H1 (cell line): ENCODE data around the gene SHISAL2B. TPM values are rescaled to one million over a fixed set of nuclear protein-coding genes. Genes with fewer than 3 reads are reported as not detected.

Source experiments
- CTCF ChIA-PET: fragments of 300-600 bp; sonication (Branson Sonifier 250); formaldehyde crosslinking; loops from one replicate; lab custom pipeline; 2021; ENCODE audit not compliant: partially characterized antibody; lab: Charles Lee
- POLR2A ChIA-PET: fragments of 300-600 bp; sonication (Branson Sonifier 250); formaldehyde crosslinking; loops from one replicate; lab custom pipeline; 2021; ENCODE audit warnings: inconsistent platforms; ENCODE audit not compliant: partially characterized antibody; lab: Charles Lee
- DNase-seq, 2 experiments: peaks; one replicate each; pipeline versions ENCODE4 v3.0.0 to v3.0.0-alpha.2; 2010 to 2022; ENCODE audit warnings: low spot score in 2 of 2, low read depth in 1 of 2, mixed read lengths in 1 of 2
- FAIRE-seq: peaks from 2 replicates; lab custom pipeline; 2011; peaks lifted over from hg19 to GRCh38; lab: Jason Lieb, UNC
- H2AFZ ChIP-seq: 2 replicates; pipeline ENCODE4 v1.8.1; 2012; ENCODE audit warnings: low read length, inconsistent platforms
- H2AK5ac ChIP-seq: 2 replicates; pipeline ENCODE4 v1.6.1; 2013; ENCODE audit warnings: low read depth, low read length
- H2BK120ac ChIP-seq: replicated peaks from 2 replicates; pipeline ENCODE3; 2013; ENCODE audit warnings: low read depth, low read length, inconsistent platforms
- H2BK12ac ChIP-seq: 2 replicates; pipeline ENCODE4 v1.6.1; 2013; ENCODE audit warnings: low read depth, low read length
- H2BK15ac ChIP-seq: 2 replicates; pipeline ENCODE4 v1.6.1; 2013; ENCODE audit warnings: low read length
- H2BK20ac ChIP-seq: 2 replicates; pipeline ENCODE4 v1.6.1; 2013; ENCODE audit warnings: low read length
- H2BK5ac ChIP-seq: 2 replicates; pipeline ENCODE4 v1.6.1; 2013; ENCODE audit warnings: low read depth, low read length
- H3K14ac ChIP-seq: 2 replicates; pipeline ENCODE4 v1.6.1; 2013; ENCODE audit warnings: inconsistent platforms; ENCODE audit not compliant: insufficient read length
- H3K18ac ChIP-seq: 2 replicates; pipeline ENCODE4 v1.6.1; 2013; ENCODE audit warnings: low read length; ENCODE audit errors: extremely low read depth
- H3K23ac ChIP-seq: 2 replicates; pipeline ENCODE4 v1.6.1; 2013; ENCODE audit warnings: inconsistent platforms; ENCODE audit not compliant: insufficient read length
- H3K23me2 ChIP-seq: 2 replicates; pipeline ENCODE4 v1.6.1; 2013; ENCODE audit warnings: low read depth, low read length
- H3K27ac ChIP-seq: 2 replicates; pipeline ENCODE4 v1.6.1; 2011; ENCODE audit warnings: low read depth, low read length, inconsistent platforms
- H3K27me3 ChIP-seq, 4 experiments: replicated peaks in 1 of 4; 1 replicate in 1 of 4; 2 replicates in 3 of 4; pipeline versions ENCODE4 v1.6.1 to v1.8.1; 2011 to 2013; ENCODE audit warnings: low read length in 3 of 4, mild to moderate bottlenecking in 3 of 4, inconsistent platforms in 2 of 4, mixed read lengths in 2 of 4, moderate library complexity in 1 of 4; ENCODE audit not compliant: control insufficient read depth in 3 of 4, insufficient read depth in 3 of 4; ENCODE audit errors: extremely low read depth in 1 of 4
- H3K36me3 ChIP-seq, 4 experiments: 2 replicates each; pipeline versions ENCODE4 v1.6.1 to v1.8.1; 2011 to 2013; ENCODE audit warnings: mild to moderate bottlenecking in 4 of 4, low read length in 3 of 4, moderate library complexity in 2 of 4, control low read depth in 1 of 4, inconsistent platforms in 1 of 4; ENCODE audit not compliant: insufficient read depth in 4 of 4, control insufficient read depth in 2 of 4
- H3K4ac ChIP-seq: replicated peaks from 2 replicates; pipeline ENCODE3; 2013; ENCODE audit warnings: low read length, low read depth, mixed read lengths, inconsistent platforms; ENCODE audit not compliant: insufficient read length
- H3K4me1 ChIP-seq, 4 experiments: replicated peaks in 1 of 4; 1 replicate in 1 of 4; 2 replicates in 3 of 4; pipeline versions ENCODE4 v1.6.1 to v1.8.1; 2011 to 2013; ENCODE audit warnings: low read length in 3 of 4, inconsistent platforms in 2 of 4, mixed read lengths in 1 of 4; ENCODE audit not compliant: insufficient read depth in 4 of 4, control insufficient read depth in 3 of 4
- H3K4me2 ChIP-seq, 2 experiments: 2 replicates each; pipeline versions ENCODE4 v1.6.1 to v1.8.1; 2011 to 2013; ENCODE audit warnings: low read depth in 2 of 2, low read length in 2 of 2, control low read depth in 1 of 2, inconsistent platforms in 1 of 2, mild to moderate bottlenecking in 1 of 2; ENCODE audit not compliant: insufficient read depth in 1 of 2
- H3K4me3 ChIP-seq, 4 experiments: fragments of 200-600, 300-600 bp in 1 of 4; sonication (generic), shearing (Covaris generic), sonication (Bioruptor Twin) in 1 of 4; 2 replicates each; pipeline versions ENCODE4 v1.5.1 to v1.8.1; 2011 to 2016; ENCODE audit warnings: low read length in 4 of 4, low read depth in 3 of 4, control low read depth in 2 of 4, inconsistent platforms in 2 of 4, mild to moderate bottlenecking in 2 of 4, mixed read lengths in 1 of 4, moderate library complexity in 1 of 4; ENCODE audit not compliant: insufficient read depth in 2 of 4; ENCODE audit errors: extremely low read depth in 1 of 4
- H3K56ac ChIP-seq: replicated peaks from 2 replicates; pipeline ENCODE3; 2013; ENCODE audit warnings: low read depth, mild to moderate bottlenecking, mixed read lengths, low read length, inconsistent platforms; ENCODE audit not compliant: insufficient read length
- H3K79me1 ChIP-seq: 2 replicates; pipeline ENCODE4 v1.6.1; 2013; ENCODE audit warnings: low read depth, low read length, control low read depth
- H3K79me2 ChIP-seq, 2 experiments: 2 replicates each; pipeline versions ENCODE4 v1.6.1 to v1.8.1; 2012 to 2013; ENCODE audit warnings: low read length in 2 of 2, mild to moderate bottlenecking in 2 of 2, inconsistent platforms in 1 of 2; ENCODE audit not compliant: insufficient read depth in 2 of 2, control insufficient read depth in 1 of 2
- H3K9ac ChIP-seq, 4 experiments: replicated peaks in 1 of 4; 1 replicate in 1 of 4; 2 replicates in 3 of 4; pipeline versions ENCODE4 v1.6.1 to v1.8.1; 2011 to 2013; ENCODE audit warnings: low read depth in 3 of 4, low read length in 3 of 4, control low read depth in 2 of 4, mild to moderate bottlenecking in 2 of 4, moderate library complexity in 2 of 4, inconsistent platforms in 1 of 4; ENCODE audit errors: extremely low read depth in 1 of 4
- H3K9me3 ChIP-seq, 2 experiments: 2 replicates each; pipeline versions ENCODE4 v1.6.1 to v1.8.1; 2012 to 2013; ENCODE audit warnings: mild to moderate bottlenecking in 2 of 2, moderate library complexity in 2 of 2, control low read depth in 1 of 2, inconsistent platforms in 1 of 2, low read depth in 1 of 2, low read length in 1 of 2, mixed read lengths in 1 of 2; ENCODE audit not compliant: insufficient read depth in 2 of 2
- H4K20me1 ChIP-seq, 2 experiments: replicated peaks in 1 of 2; 2 replicates each; pipeline versions ENCODE3 to v1.8.1; 2011 to 2013; ENCODE audit warnings: inconsistent platforms in 2 of 2, low read length in 2 of 2, mild to moderate bottlenecking in 1 of 2; ENCODE audit not compliant: insufficient read depth in 2 of 2, control insufficient read depth in 1 of 2
- H4K5ac ChIP-seq: 2 replicates; pipeline ENCODE4 v1.6.1; 2013; ENCODE audit warnings: low read length, low read depth, mixed read lengths, inconsistent platforms; ENCODE audit not compliant: insufficient read length
- H4K8ac ChIP-seq: 2 replicates; pipeline ENCODE4 v1.8.0; 2013; ENCODE audit warnings: mild to moderate bottlenecking, moderate library complexity, low read length, inconsistent platforms; ENCODE audit not compliant: insufficient read depth; ENCODE audit errors: extremely low read depth
- H4K91ac ChIP-seq: replicated peaks from 2 replicates; pipeline ENCODE3; 2013; ENCODE audit warnings: low read length, mixed read lengths, inconsistent platforms; ENCODE audit not compliant: insufficient read length
- KDM4A ChIP-seq: IDR thresholded peaks from one replicate; pipeline ENCODE4 v1.7.1; 2012; ENCODE audit warnings: low read depth, mild to moderate bottlenecking, moderate library complexity, low read length, inconsistent platforms; ENCODE audit not compliant: severe bottlenecking
- SP2 ChIP-seq: IDR thresholded peaks from 2 replicates; pipeline ENCODE4 v1.6.1; 2012; ENCODE audit warnings: mild to moderate bottlenecking, low read length, inconsistent platforms
- SP4 ChIP-seq: IDR thresholded peaks from 2 replicates; pipeline ENCODE4 v1.6.1; 2012; ENCODE audit warnings: low read length, inconsistent platforms
- whole genome bisulfite sequencing, 2 experiments: shearing (Covaris generic) in 1 of 2; methylation state at CpG; one replicate each; pipeline versions ENCODE4 v1.1.6 to v1.1.7; 2013 to 2015; ENCODE audit warnings: low lambda C conversion rate in 2 of 2, mixed read lengths in 2 of 2, inconsistent platforms in 1 of 2, low coverage in 1 of 2, missing lambda C conversion rate in 1 of 2; ENCODE audit not compliant: insufficient replicate concordance in 2 of 2, insufficient coverage in 1 of 2, insufficient read length in 1 of 2; ENCODE audit errors: extremely low coverage in 1 of 2, missing lambda C conversion rate in 1 of 2; 5-methylcytosine and 5-hydroxymethylcytosine counted together
- polyA plus RNA-seq, 7 experiments: library from polyadenylated mRNA; depleted of rRNA in 3 of 7; stranded (reverse) in 5 of 7; unstranded in 2 of 7; fragments of >200 nt in 5 of 7; fragments of 200-250 nt in 2 of 7; gene quantifications; 1 replicate in 5 of 7; 2 replicates in 1 of 7; 4 replicates in 1 of 7; pipeline versions ENCODE4 v1.2.1 to v1.2.3, GENCODE V29; 2011 to 2013; ENCODE audit warnings: missing spikeins in 2 of 7, mixed read lengths in 2 of 7
- total RNA-seq: library from RNA; stranded (reverse); fragmentation: NEBNext Ultra II Directional; extraction: Animal tissue kit (Norgen Biotek cat#: 25700); gene quantifications from 2 replicates; pipeline ENCODE4 v1.2.1, GENCODE V29; 2021

Gene SHISAL2B
- total and polyA plus RNA-seq, 2 of the 8 experiments (the other 6 are each of a cell fraction or from before 2014, with no cell fraction given): 10.6 to 14.2 TPM

GRCh38 chr5:64653766-64654560, 36.3 kb upstream of the SHISAL2B start:
- Histone ChIP-seq H2BK20ac (no peak overlapping the region), H2BK120ac (no peak overlapping the region), H3K56ac (no peak overlapping the region), H3K4me1 (no peaks in the 10 kb centered on the region)
- no peak for FAIRE-seq
- no peak for TF ChIP-seq SP4
- TF ChIP-seq SP2: no peak
- no peak for TF ChIP-seq KDM4A
- TF ChIP-seq, all 59 proteins: peak for 0
- Histone ChIP-seq H3K23ac (no peak overlapping the region), H4K20me1 (no peaks in the 10 kb centered on the region), H2BK5ac (no peak overlapping the region), H3K27ac (no peak overlapping the region), H3K4me2 (no peak overlapping the region), H3K27me3 (no peaks in the 10 kb centered on the region), H2AK5ac (no peak overlapping the region), H4K8ac (no peak overlapping the region), H3K18ac (no peak overlapping the region), H3K4ac (no peak overlapping the region), H2AFZ (no peak overlapping the region), H2BK12ac (no peak overlapping the region), H3K79me2 (no peaks in the 10 kb centered on the region), H3K36me3 (no peaks in the 10 kb centered on the region), H3K14ac (no peak overlapping the region), H3K9me3 (no peaks in the 10 kb centered on the region; a peak in 1 of 4 replicates), H3K79me1 (no peaks in the 10 kb centered on the region), H3K23me2 (no peaks in the 10 kb centered on the region), H3K4me3 (no peak overlapping the region), H2BK15ac (no peak overlapping the region), H4K5ac (no peak overlapping the region), H3K9ac (no peak overlapping the region), H4K91ac (no peak overlapping the region)
- WGBS, 2 experiments: 93% methylated on average over 3 of the region's 3 CpGs; no CpG with 5 or more reads in 1 of the 2 experiments
- no peak for DNase-seq
- CTCF ChIA-PET: interaction anchor here (0.8 to 1.9 kb wide), 4 partner anchors 18 to 115 kb away, joined by 4 to 5 read pairs (median 4); partner anchors contain the start of gene CWC27
- POLR2A ChIA-PET: no interaction called here
